ENCODE data around the gene DUSP22. TPM values are rescaled to one million over a fixed set of nuclear protein-coding genes. Genes with fewer than 3 reads are reported as not detected.

DUSP22 gene
- total and polyA plus RNA-seq, 9 of the 15 experiments (the other 6 are each of a cell fraction or from before 2014, with no cell fraction given) = 9.3 to 19.4 (median 11.8) TPM

DNA sequence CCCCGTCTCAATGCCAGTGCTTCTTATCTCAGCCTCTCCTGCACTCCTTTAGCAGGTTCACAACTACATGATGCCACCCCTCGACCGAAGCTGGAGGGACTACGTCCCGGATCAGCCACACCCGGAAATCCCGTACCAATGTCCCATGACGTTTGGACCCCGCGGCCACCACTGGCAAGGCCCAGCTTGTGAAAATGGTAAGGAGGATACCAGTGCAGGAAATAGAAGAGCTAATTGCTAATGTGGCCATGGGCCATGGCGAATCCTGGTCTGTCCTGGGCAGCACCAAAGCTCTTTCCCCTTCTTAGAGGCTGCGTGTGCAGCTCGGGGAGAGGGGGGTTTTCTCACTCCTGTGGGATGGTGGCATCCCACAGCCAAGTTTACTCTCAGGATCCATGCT, 104.8 kb downstream of the DUSP22 start:
- Histone ChIP-seq H4K20me1 (replicated peaks; ENCODE audit: control insufficient read depth, insufficient read depth, low read length) (no peaks in the 10 kb centered on the region; the same call in none of the 2 replicates), H3K27me3 (ENCODE audit: control insufficient read depth in 2 of 2, insufficient read depth in 2 of 2, low read length in 2 of 2) (peaks cover 52 to 72% of the 10 kb centered on the region in 2 experiments), H3K4me3 (no peak overlapping the region), H3K36me3 (ENCODE audit: control insufficient read depth, insufficient read depth, low read length) (no peaks in the 10 kb centered on the region), H3K9me1 (ENCODE audit: control insufficient read depth, insufficient read depth, low read length) (no peaks in the 10 kb centered on the region), H2AFZ (ENCODE audit: low read depth, low read length) (no peak overlapping the region), H3K27ac (ENCODE audit: extremely low read depth, low read depth, low read length) (no peak overlapping the region), H3K4me2 (ENCODE audit: insufficient read depth, low read length) (no peak overlapping the region), H3K4me1 (replicated peaks in 1 of 2; ENCODE audit: control insufficient read depth in 2 of 2, insufficient read depth in 2 of 2, low read length in 2 of 2) (peaks cover 0 to 2% of the 10 kb centered on the region in 2 experiments; a peak in 1 of 5 replicates), H3K79me2 (ENCODE audit: control insufficient read depth, insufficient read depth, low read length) (no peaks in the 10 kb centered on the region), H3K9me3 (replicated peaks; ENCODE audit: control insufficient read depth, insufficient read depth, low read depth, low read length) (no peaks in the 10 kb centered on the region; the same call in 1 of the 2 replicates), H3K9ac (ENCODE audit: insufficient read depth in 1 of 2, low read depth in 2 of 2, low read length in 2 of 2) (no peak overlapping the region)
- BruUV-seq (replicated peaks) = no TSS peak
- ChIA-PET CTCF (ENCODE audit: low intra/inter-chr PET ratio) (no interaction called here), POLR2A (interaction anchor here (1.1 kb wide), 1 partner anchor 17 kb away, joined by 4 read pairs; no protein-coding TSS in a partner anchor)
- ATAC-seq = no peak
- intact Hi-C loops (cut with micrococcal nuclease) (no loop called here), in situ Hi-C loops (cut with MboI) (no loop called here)
- TF ChIP-seq, protein P1, sequence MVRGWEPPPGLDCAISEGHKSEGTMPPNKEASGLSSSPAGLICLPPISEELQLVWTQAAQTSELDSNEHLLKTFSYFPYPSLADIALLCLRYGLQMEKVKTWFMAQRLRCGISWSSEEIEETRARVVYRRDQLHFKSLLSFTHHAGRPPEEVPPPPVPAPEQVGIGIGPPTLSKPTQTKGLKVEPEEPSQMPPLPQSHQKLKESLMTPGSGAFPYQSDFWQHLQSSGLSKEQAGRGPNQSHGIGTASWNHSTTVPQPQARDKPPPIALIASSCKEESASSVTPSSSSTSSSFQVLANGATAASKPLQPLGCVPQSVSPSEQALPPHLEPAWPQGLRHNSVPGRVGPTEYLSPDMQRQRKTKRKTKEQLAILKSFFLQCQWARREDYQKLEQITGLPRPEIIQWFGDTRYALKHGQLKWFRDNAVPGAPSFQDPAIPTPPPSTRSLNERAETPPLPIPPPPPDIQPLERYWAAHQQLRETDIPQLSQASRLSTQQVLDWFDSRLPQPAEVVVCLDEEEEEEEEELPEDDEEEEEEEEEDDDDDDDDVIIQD (CRISPR knock-in tag; IDR thresholded peaks at IDR 0.05) = no peak
- TF ChIP-seq ZNF12 (CRISPR knock-in tag; IDR thresholded peaks at IDR 0.05) = no peak
- no peak for DNase-seq (ENCODE audit: extremely low read depth in 1 of 4, low spot score in 3 of 4)
- no peak for FAIRE-seq
- WGBS (ENCODE audit: insufficient coverage, low coverage, missing lambda C conversion rate) = under 1% methylated on average over 13 of the region's 13 CpGs

DNA sequence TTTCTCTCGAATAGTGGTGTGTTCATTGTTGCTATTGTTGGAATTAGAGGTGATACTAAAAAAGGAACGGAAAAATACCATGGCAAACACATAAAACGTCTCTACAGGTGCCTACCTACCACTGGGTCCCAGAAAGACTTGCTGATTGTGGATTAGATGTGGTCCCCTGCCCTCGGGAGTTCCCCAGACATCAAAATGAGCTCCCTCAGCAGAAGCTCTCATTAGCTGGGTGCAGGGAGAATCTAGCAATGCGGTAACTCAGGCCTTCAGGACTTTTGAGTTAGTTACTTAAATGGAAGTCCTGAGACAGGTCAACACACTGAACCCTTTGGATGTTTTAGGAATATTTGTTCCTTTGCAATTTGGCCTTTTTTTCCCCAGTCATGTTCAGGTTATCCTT, 105.3 kb downstream of the DUSP22 start:
- POLR2A ChIA-PET = interaction anchor here (1.1 kb wide), 1 partner anchor 16 kb away, joined by 4 read pairs; no protein-coding TSS in a partner anchor
- Histone ChIP-seq H2AFZ (ENCODE audit: low read depth, low read length) (no peak overlapping the region), H3K4me2 (ENCODE audit: insufficient read depth, low read length) (no peak overlapping the region), H3K27me3 (ENCODE audit: control insufficient read depth in 2 of 2, insufficient read depth in 2 of 2, low read length in 2 of 2) (peaks cover 57 to 72% of the 10 kb centered on the region in 2 experiments), H3K36me3 (ENCODE audit: control insufficient read depth, insufficient read depth, low read length) (no peaks in the 10 kb centered on the region), H3K79me2 (ENCODE audit: control insufficient read depth, insufficient read depth, low read length) (no peaks in the 10 kb centered on the region), H3K4me3 (no peak overlapping the region), H3K4me1 (replicated peaks in 1 of 2; ENCODE audit: control insufficient read depth in 2 of 2, insufficient read depth in 2 of 2, low read length in 2 of 2) (no peaks in the 10 kb centered on the region; a peak in 1 of 5 replicates), H4K20me1 (replicated peaks; ENCODE audit: control insufficient read depth, insufficient read depth, low read length) (no peaks in the 10 kb centered on the region; the same call in none of the 2 replicates), H3K9me3 (replicated peaks; ENCODE audit: control insufficient read depth, insufficient read depth, low read depth, low read length) (no peaks in the 10 kb centered on the region), H3K9ac (ENCODE audit: insufficient read depth in 1 of 2, low read depth in 2 of 2, low read length in 2 of 2) (no peak overlapping the region), H3K9me1 (ENCODE audit: control insufficient read depth, insufficient read depth, low read length) (no peaks in the 10 kb centered on the region), H3K27ac (ENCODE audit: extremely low read depth, low read depth, low read length) (no peak overlapping the region)
- BruUV-seq (replicated peaks) = no TSS peak
- intact Hi-C loops (cut with micrococcal nuclease) = no loop called here
- FAIRE-seq = peak; percentile 29
- no peak for ATAC-seq
- 0% methylated on average over 5 of the region's 5 CpGs for WGBS (ENCODE audit: insufficient coverage, low coverage, missing lambda C conversion rate)
- no peak for TF ChIP-seq ZNF143 (CRISPR knock-in tag; IDR thresholded peaks at IDR 0.05)
- no peak for TF ChIP-seq TAL1 (IDR thresholded peaks at IDR 0.05)
- TF ChIP-seq ZNF445 (CRISPR knock-in tag; IDR thresholded peaks at IDR 0.05; ENCODE audit: low read depth) = no peak
- TF ChIP-seq, protein P2, sequence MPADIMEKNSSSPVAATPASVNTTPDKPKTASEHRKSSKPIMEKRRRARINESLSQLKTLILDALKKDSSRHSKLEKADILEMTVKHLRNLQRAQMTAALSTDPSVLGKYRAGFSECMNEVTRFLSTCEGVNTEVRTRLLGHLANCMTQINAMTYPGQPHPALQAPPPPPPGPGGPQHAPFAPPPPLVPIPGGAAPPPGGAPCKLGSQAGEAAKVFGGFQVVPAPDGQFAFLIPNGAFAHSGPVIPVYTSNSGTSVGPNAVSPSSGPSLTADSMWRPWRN (IDR thresholded peaks at IDR 0.05; ENCODE audit: low read depth) = no peak
- no peak for TF ChIP-seq POU5F1 (IDR thresholded peaks at IDR 0.05; ENCODE audit: borderline replicate concordance, low read depth, low read length, partially characterized antibody)
- TF ChIP-seq CREB1 (IDR thresholded peaks at IDR 0.05) = no peak
- no peak for TF ChIP-seq CREB1 (CRISPR knock-in tag; IDR thresholded peaks at IDR 0.05)
- no peak for TF ChIP-seq U2AF1 (optimal IDR thresholded peaks at IDR 0.05; ENCODE audit: low read depth, low read length)
- TF ChIP-seq ZNF766 (CRISPR knock-in tag; conservative IDR thresholded peaks at IDR 0.05) = no peak
- no peak for TF ChIP-seq SMAD1 (IDR thresholded peaks at IDR 0.05; ENCODE audit: low read depth, low read length, partially characterized antibody)
- no peak for TF ChIP-seq SREBF1 (IDR thresholded peaks at IDR 0.05; ENCODE audit: borderline replicate concordance, low read depth, low read length)
- CTCF ChIA-PET (ENCODE audit: low intra/inter-chr PET ratio) = no interaction called here
- in situ Hi-C loops (cut with MboI) = no loop called here
- no peak for DNase-seq (ENCODE audit: extremely low read depth in 1 of 4, low spot score in 3 of 4)
